ENCODE measurements around the gene PRSS37.
"Not testable (repeated sequence)": the region's sequence is repeated elsewhere in the genome, so short reads cannot be mapped to it uniquely, and the experiment has no call there.

PRSS37 gene, protein sequence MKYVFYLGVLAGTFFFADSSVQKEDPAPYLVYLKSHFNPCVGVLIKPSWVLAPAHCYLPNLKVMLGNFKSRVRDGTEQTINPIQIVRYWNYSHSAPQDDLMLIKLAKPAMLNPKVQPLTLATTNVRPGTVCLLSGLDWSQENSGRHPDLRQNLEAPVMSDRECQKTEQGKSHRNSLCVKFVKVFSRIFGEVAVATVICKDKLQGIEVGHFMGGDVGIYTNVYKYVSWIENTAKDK

DNA sequence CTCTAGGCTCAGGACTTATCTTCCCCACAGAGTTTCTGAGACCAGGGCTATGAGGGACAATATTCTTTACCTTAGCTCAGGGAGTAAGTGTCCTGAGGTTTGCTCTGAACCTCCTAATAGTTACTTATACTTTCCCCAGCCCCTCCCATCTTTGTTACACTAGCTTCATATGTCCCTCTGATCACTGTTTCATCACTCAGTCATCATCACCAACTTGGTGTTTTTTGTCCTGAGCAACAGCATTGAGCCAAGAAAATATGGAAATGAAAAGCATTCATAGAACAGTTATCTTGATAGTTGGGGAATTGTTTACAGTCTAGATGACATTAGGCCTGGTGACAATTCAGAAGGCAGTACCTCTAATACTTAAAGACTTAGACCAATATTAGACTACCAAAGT lies at the start of gene PRSS37:
Gene PRSS37, minus strand, starts transcription at position 101 of the 400 bp plus-strand sequence. CDS start 436 bp downstream, outside the sequence.
- no peak for DNase-seq

- DNase-seq: no peak
Measured at GRCh38 chr7:141889321-141889720, 48.0 kb upstream of the PRSS37 start.

GRCh38 chr7:141884539-141885225 lies 43.4 kb upstream of the PRSS37 start:
- DNase-seq: no peak

- DNase-seq: no peak
Measured at GRCh38 chr7:141880960-141881359, 39.7 kb upstream of the PRSS37 start.

DNA sequence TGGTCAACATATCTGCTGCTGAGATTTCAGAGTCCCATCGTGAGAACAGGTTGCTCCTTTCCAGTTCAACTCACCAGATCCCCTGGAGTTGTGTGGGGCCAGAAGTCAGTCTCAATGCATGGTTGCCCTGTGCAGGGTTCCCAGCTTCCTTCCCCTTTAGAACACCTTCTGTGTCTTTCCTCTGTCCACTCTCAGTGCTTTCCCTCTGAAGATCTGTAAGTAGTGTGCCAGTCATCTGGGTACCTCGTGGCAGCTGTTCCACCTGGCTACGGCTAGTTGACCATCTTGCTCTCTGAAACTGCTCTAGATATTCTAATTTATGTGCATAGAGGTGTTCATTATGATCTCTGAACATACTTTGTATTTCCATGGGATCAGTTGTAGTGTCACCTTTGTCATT lies 36.1 kb upstream of the PRSS37 start:
- DNase-seq: no peak

DNA sequence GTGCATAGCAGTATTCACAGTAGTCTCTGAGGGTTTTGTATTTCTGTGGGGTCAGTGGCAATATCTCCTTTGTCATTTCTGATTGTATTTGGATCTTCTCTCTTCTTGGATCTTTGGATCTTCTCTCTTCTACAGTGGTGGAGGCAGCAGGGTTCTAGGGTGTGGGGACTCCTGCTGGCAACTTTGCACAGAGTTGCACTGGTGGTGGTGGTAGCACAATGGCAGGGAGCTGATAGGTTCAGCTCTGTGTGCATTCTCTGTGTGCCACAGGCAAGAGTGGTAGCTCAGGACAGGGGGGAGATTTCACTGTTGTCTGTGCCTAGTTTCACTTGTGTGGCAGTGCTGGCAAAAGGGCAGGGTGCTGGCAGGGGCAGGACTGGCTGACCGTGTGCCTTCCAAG lies 35.1 kb upstream of the PRSS37 start:
- DNase-seq: no peak

- DNase-seq: no peak
Measured at GRCh38 chr7:141875453-141875852, 34.2 kb upstream of the PRSS37 start.

DNA sequence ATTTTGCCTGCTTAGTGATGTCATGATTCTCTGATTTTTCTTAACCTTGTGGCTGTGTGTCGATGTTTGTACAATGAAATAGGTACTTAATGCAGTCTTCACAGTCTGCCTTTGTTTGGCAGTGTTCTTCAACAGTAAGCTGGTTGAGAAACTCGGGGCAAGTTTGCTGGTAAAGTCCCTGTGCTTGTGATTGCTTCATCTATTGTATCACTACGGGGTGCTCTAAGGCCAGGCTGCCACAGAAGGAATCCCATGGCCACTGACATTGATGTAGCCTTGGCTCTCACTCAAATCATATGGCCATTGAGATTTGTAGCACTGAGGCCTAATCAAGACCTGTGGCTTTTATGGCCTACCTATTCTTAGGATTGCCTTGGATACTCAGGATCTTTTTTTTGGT lies 33.5 kb upstream of the PRSS37 start:
- DNase-seq: no peak

DNA sequence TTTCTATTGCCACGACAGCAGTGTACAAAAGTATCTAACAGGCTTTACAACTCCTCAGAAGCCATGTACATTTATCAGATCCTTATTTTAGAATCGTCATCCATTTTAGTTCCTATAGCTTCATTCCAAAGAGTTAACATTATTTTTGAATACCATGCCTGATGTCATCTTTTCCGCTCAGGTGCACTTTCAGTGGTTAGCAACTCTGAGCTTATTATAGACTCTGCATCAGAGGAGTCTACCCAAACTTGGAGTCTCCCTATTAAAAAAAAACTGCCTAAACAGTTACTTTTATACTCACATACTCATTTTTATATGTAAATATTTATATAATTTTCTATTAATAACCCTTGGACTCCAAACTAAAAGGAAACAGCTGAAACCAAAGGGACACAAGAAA lies 31.6 kb upstream of the PRSS37 start:
- DNase-seq: no peak

GRCh38 chr7:141866974-141867373 lies 25.7 kb upstream of the PRSS37 start:
- DNase-seq: no peak

- no peak for DNase-seq
Measured at GRCh38 chr7:141864765-141865447, 23.6 kb upstream of the PRSS37 start.

DNA sequence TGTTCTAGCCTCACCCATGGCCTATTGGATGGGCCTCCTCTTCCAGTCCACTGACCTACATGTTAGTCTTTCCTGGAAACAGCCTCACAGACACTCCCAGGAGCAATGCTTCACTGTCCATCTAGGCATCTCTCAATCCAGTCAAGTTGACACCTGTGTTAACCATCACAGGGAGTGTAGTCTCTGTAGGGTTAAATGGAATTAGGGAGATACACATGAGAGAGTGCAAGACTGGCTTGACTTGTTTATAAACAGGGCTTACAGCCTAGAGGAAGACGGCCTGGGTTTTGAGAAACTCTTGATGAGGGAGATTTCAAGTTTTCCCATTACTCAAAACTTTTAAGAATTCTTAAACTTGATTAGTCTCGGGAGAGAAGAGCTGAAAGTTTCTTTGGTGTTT lies 18.9 kb upstream of the PRSS37 start:
- no peak for DNase-seq

- no peak for DNase-seq
Measured at GRCh38 chr7:141847996-141848395, 6.7 kb upstream of the PRSS37 start.

GRCh38 chr7:141844256-141844655 lies 3.0 kb upstream of the PRSS37 start:
- no peak for DNase-seq

DNA sequence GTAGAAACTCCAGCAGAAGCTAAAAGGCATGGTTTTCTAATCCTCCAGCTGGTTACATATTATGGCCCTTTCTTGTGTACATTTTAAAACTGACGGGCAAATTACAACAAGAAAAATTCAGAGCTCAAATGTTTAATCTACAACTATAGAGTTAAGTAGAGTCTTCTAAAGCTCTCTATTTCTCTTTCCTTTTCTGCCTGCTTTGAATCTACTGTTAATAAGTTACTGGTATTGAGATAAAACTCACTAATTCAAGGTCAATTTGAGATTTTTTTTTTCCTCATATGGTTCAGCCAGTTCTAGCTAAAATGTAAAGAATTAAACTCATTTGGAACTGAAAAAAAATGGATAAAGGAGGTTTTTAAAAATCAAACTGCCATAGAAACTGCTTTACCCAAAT lies 1.6 kb upstream of the PRSS37 start:
- no peak for DNase-seq

DNA sequence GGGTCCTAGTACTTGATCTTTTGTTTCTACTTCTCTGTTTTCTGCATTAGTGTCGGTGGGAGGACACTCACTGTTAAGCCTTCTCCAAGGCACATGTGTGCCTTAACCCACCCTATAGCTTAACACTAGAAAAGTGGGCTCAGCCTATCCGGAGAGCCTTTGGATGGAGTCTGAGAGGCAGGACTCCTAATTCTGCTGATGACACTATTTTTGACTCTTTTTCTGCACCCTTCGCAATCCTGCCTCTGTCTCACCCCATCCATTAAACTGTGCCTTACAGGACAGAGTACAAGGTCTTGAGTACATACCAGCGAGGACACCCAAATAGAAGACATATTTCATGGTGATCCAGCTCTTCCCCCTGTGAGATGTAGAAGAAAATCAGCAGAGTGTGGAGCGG lies 577 bp downstream of the PRSS37 start:
- DNase-seq: no peak

GRCh38 chr7:141839256-141839655 lies 2.0 kb downstream of the PRSS37 start:
- DNase-seq: no peak

- DNase-seq: no peak
Measured at GRCh38 chr7:141838581-141838980, 2.7 kb downstream of the PRSS37 start.

DNA sequence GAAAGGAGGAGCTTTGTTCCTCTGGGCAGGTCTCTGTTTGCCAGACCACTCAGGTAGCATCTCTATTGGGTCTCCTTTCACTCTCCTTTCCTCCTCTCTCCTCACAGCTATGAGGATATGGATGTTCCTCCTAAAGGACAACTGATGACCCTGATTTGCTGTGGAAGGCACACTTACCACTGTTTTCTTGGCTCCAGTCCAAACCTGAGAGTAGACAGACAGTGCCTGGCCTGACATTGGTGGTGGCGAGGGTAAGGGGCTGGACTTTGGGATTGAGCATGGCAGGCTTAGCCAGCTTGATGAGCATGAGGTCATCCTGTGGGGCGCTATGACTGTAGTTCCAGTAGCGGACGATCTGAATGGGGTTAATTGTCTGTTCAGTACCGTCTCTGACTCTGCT lies 3.6 kb downstream of the PRSS37 start:
- DNase-seq: no peak

DNA sequence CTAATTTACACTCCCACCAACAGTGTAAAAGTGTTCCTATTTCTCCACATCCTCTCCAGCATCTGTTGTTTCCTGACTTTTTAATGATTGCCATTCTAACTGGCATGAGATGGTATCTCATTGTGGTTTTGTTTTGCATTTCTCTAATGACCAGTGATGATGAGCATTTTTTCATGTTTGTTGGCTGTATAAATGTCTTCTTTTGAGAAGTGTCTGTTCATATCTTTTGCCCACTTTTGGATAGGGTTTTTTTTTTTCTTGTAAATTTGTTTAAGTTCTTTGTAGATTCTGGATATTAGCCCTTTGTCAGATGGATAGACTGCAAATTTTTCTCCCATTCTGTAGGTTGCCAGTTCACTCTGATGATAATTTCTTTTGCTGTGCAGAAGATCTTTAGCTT lies 18.9 kb downstream of the PRSS37 start:
- not testable (repeated sequence) for DNase-seq

- DNase-seq: no peak
Measured at GRCh38 chr7:141820067-141820466, 21.2 kb downstream of the PRSS37 start.

DNA sequence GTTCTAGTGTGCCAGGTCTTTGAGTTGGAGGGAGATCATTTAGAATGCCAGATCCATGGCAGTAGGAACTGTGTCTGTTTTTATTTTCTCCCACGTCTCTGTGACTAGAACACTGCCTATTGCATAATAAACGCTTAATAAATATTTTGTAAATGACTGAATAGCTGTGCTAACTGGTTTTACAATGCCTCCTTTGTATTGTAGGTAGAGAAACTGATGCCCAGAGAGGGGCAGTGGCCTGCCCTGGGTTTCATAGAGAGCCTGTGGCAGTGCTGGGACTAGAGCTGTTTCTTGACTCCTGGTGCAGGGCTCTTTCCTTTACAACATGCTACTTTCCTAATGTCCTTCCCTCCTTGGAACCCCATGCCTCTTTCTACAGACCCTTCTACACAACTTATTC lies 48.8 kb downstream of the PRSS37 start:
- DNase-seq: no peak

DNA sequence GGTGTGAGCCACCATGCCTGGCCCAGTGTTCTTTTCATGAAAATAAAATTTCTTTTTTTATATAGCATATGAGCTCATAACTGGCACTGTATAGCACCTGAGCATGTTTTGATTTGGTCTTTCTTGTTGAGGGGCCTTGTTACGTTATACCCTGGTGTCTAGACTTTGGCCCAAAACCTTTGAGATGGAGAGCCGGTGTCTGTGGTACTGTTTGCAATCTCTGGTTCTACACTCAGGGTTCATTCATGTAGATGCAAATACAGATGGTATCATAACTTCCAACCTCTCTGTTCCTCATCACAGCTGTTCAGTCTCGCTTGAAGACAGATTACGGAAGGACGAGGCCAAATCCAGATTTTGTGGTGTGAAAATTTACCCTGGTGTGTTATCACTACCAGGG lies 51.4 kb downstream of the PRSS37 start, which contains the start of gene TAS2R5:
Gene TAS2R5, plus strand, starts transcription at position 301 of the 400 bp plus-strand sequence. CDS start 145 bp downstream, outside the sequence.
- DNase-seq: no peak

DNA sequence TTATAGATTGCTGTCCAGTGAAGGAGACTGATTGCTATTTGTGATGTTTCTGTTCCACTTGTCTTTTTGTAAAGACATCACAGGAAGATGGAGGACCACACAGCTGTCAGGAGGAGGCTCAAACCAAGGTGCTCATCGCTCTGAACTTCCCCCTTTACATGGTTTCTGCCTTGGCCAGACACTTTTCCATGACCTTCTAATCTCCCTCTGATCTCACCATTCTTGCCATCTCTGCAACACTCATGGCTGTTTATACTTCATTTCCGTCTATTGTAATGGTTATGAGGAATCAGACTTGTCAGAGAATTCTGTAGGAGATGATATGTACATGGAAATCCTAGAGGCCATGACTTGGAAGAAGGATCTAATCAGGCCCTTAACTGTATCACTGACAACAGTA lies 53.0 kb downstream of the PRSS37 start:
- DNase-seq: no peak

All from activated gamma-delta T cell treated with Interleukin-2 at 50 U/mL for 16 hours (primary cell).